Neural cell (in vitro differentiated cells): Measurements from ENCODE around the gene PRRC2B. TPM values are rescaled to one million over a fixed set of nuclear protein-coding genes. Genes with fewer than 3 reads are reported as not detected.

Experiments
- H2AFZ ChIP-seq: fragments of 200-600, 300-800 bp; sonication (generic), shearing (Covaris generic); 2 replicates; pipeline ENCODE4 v1.6.0; 2014; ENCODE audit warnings: low read depth, mild to moderate bottlenecking, antibody characterized with exemption, low read length, moderate library complexity
- H3F3A ChIP-seq: fragments of 200-600 bp; shearing (Covaris generic); 2 replicates; pipeline ENCODE4 v1.6.1; 2016; ENCODE audit warnings: mild to moderate bottlenecking, moderate library complexity, mixed read lengths, antibody characterized with exemption, low read length; ENCODE audit not compliant: insufficient read depth, poor library complexity, severe bottlenecking
- H3K27ac ChIP-seq: fragments of 200-600, 300-800 bp; sonication (generic), shearing (Covaris generic); 2 replicates; pipeline ENCODE4 v1.5.1; 2014; ENCODE audit warnings: mild to moderate bottlenecking, low read length, moderate library complexity
- H3K27me3 ChIP-seq: fragments of 300-800, 200-600 bp; sonication (generic), shearing (Covaris generic); 2 replicates; pipeline ENCODE4 v1.6.0; 2014; ENCODE audit warnings: mild to moderate bottlenecking, low read depth, low read length, moderate library complexity; ENCODE audit not compliant: insufficient read depth
- H3K36me3 ChIP-seq: fragments of 300-800, 200-600 bp; sonication (generic), shearing (Covaris generic); 2 replicates; pipeline ENCODE4 v1.5.1; 2014; ENCODE audit warnings: mild to moderate bottlenecking, antibody characterized with exemption, low read length, moderate library complexity; ENCODE audit not compliant: insufficient read depth
- H3K4me2 ChIP-seq: fragments of 300-800, 200-600 bp; sonication (generic), shearing (Covaris generic); 2 replicates; pipeline ENCODE4 v1.6.0; 2014; ENCODE audit warnings: mild to moderate bottlenecking, low read length
- H3K4me3 ChIP-seq: fragments of 300-800, 200-600 bp; sonication (generic), shearing (Covaris generic); 2 replicates; pipeline ENCODE4 v1.5.1; 2014; ENCODE audit warnings: mild to moderate bottlenecking, low read length, moderate library complexity
- H3K79me2 ChIP-seq: fragments of 200-600 bp; shearing (Covaris generic); replicated peaks from 2 replicates; pipeline ENCODE4 v1.6.0; 2014; ENCODE audit warnings: mild to moderate bottlenecking, low read length, moderate library complexity; ENCODE audit not compliant: insufficient read depth
- H3K9ac ChIP-seq: fragments of 300-800, 200-600 bp; sonication (generic), shearing (Covaris generic); 2 replicates; pipeline ENCODE4 v1.6.1; 2016; ENCODE audit warnings: mild to moderate bottlenecking, low read length, mixed read lengths
- H3K9me2 ChIP-seq: fragments of 200-600 bp; shearing (Covaris generic); 2 replicates; pipeline ENCODE4 v1.6.1; 2016; ENCODE audit warnings: mild to moderate bottlenecking, low read length, mixed read lengths; ENCODE audit not compliant: insufficient read depth
- H3K9me3 ChIP-seq: fragments of 200-600, 300-800 bp; sonication (generic), shearing (Covaris generic); 2 replicates; pipeline ENCODE4 v1.6.1; 2016; ENCODE audit warnings: mild to moderate bottlenecking, mixed run types, low read length, moderate library complexity, mixed read lengths
- H4K20me1 ChIP-seq: fragments of 200-600 bp; shearing (Covaris generic); 2 replicates; pipeline ENCODE4 v1.6.1; 2016; ENCODE audit warnings: mild to moderate bottlenecking, mixed run types; ENCODE audit not compliant: insufficient read depth
- CTCF ChIP-seq: fragments of 450-650 bp; IDR thresholded peaks from 2 replicates; pipeline ENCODE4 v1.5.1; 2014; ENCODE audit warnings: antibody characterized with exemption, mild to moderate bottlenecking, moderate library complexity; ENCODE audit not compliant: poor library complexity, severe bottlenecking
- EP300 ChIP-seq: fragments of 450-650 bp; conservative IDR thresholded peaks from 2 replicates; pipeline ENCODE4 v1.6.1; 2014; ENCODE audit warnings: antibody characterized with exemption, mild to moderate bottlenecking, moderate library complexity; ENCODE audit not compliant: poor library complexity, severe bottlenecking
- EZH2 ChIP-seq: fragments of 200-600, 300-800 bp; shearing (Covaris generic), sonication (generic); IDR thresholded peaks from 2 replicates; pipeline ENCODE4 v1.6.1; 2014; ENCODE audit warnings: antibody characterized with exemption, low read length, borderline replicate concordance, mild to moderate bottlenecking; ENCODE audit not compliant: insufficient read depth, poor library complexity, severe bottlenecking
- MXI1 ChIP-seq: fragments of 450-650 bp; conservative IDR thresholded peaks from 2 replicates; pipeline ENCODE4 v1.6.1; 2014; ENCODE audit warnings: antibody characterized with exemption, mild to moderate bottlenecking; ENCODE audit not compliant: poor library complexity, severe bottlenecking
- POLR2AphosphoS5 ChIP-seq: IDR thresholded peaks from 2 replicates; pipeline ENCODE4 v1.6.1; 2012
- RAD21 ChIP-seq: fragments of 450-650 bp; conservative IDR thresholded peaks from 2 replicates; pipeline ENCODE4 v1.6.1; 2014; ENCODE audit warnings: antibody characterized with exemption, mild to moderate bottlenecking, moderate library complexity
- SMC3 ChIP-seq: fragments of 450-650 bp; conservative IDR thresholded peaks from 2 replicates; pipeline ENCODE4 v1.6.1; 2014; ENCODE audit warnings: antibody characterized with exemption, mild to moderate bottlenecking, moderate library complexity; ENCODE audit not compliant: poor library complexity
- TAF1 ChIP-seq: IDR thresholded peaks from 2 replicates; pipeline ENCODE4 v1.6.1; 2012; ENCODE audit warnings: low read depth
- polyA plus RNA-seq: library from polyadenylated mRNA; depleted of rRNA; stranded (reverse); fragments of >200 nt; gene quantifications from 2 replicates; pipeline ENCODE4 v1.2.3, GENCODE V29; 2014
- TF ChIP-seq, protein P1 (sequence below): IDR thresholded peaks from 2 replicates; pipeline ENCODE4 v1.6.1; 2012; ENCODE audit warnings: borderline replicate concordance

PRRC2B gene
- polyA plus RNA-seq, 1 donor from 2014 or later = 89.5 TPM

- H3K79me2 ChIP-seq = no peaks in the 10 kb centered on the region
- H3K9me3 ChIP-seq = peaks cover 6% of the 10 kb centered on the region
- H4K20me1 ChIP-seq = no peaks in the 10 kb centered on the region
- peaks cover 5% of the 10 kb centered on the region for H3K27me3 ChIP-seq
- H3K9me2 ChIP-seq = no peaks in the 10 kb centered on the region
- H3K4me3 ChIP-seq = no peak overlapping the region
- no peak overlapping the region for H3K4me2 ChIP-seq
- TF ChIP-seq SMC3 = no peak
- no peak for TF ChIP-seq MXI1
- TF ChIP-seq POLR2AphosphoS5 = no peak
- TF ChIP-seq RAD21 = no peak
- TF ChIP-seq EZH2 = no peak
- TF ChIP-seq TAF1 = no peak
- no peak for TF ChIP-seq CTCF
- no peak for TF ChIP-seq EP300
- TF ChIP-seq, protein P1, sequence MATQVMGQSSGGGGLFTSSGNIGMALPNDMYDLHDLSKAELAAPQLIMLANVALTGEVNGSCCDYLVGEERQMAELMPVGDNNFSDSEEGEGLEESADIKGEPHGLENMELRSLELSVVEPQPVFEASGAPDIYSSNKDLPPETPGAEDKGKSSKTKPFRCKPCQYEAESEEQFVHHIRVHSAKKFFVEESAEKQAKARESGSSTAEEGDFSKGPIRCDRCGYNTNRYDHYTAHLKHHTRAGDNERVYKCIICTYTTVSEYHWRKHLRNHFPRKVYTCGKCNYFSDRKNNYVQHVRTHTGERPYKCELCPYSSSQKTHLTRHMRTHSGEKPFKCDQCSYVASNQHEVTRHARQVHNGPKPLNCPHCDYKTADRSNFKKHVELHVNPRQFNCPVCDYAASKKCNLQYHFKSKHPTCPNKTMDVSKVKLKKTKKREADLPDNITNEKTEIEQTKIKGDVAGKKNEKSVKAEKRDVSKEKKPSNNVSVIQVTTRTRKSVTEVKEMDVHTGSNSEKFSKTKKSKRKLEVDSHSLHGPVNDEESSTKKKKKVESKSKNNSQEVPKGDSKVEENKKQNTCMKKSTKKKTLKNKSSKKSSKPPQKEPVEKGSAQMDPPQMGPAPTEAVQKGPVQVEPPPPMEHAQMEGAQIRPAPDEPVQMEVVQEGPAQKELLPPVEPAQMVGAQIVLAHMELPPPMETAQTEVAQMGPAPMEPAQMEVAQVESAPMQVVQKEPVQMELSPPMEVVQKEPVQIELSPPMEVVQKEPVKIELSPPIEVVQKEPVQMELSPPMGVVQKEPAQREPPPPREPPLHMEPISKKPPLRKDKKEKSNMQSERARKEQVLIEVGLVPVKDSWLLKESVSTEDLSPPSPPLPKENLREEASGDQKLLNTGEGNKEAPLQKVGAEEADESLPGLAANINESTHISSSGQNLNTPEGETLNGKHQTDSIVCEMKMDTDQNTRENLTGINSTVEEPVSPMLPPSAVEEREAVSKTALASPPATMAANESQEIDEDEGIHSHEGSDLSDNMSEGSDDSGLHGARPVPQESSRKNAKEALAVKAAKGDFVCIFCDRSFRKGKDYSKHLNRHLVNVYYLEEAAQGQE = no peak
- H3K9ac ChIP-seq = no peak overlapping the region
- no peak overlapping the region for H3K27ac ChIP-seq
- no peak overlapping the region for H2AFZ ChIP-seq
- H3F3A ChIP-seq = no peaks in the 10 kb centered on the region
- H3K36me3 ChIP-seq = no peaks in the 10 kb centered on the region
Measured at GRCh38 chr9:131539223-131539923, 145.5 kb downstream of the PRRC2B start.

DNA sequence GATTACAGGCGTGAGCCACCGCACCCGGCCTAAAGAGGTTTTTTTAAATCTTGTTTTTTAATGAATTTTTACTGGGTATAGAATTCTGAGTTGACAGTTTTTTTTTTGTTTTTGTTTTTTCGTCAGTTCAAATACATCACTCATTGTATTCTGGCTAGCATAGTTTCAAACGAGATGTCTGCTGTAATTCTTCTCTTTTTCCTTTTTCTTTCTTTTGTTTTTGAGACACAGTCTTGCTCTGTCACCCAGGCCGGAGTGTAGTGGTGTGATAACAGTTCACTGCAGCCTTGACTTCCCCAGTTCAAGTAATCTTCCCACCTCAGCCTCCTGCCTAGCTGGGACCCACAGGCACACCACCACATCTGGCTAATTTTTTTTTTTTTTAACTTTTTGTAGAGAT, 149.3 kb downstream of the PRRC2B start:
- no peak overlapping the region for H3K27ac ChIP-seq
- no peaks in the 10 kb centered on the region for H4K20me1 ChIP-seq
- H3K4me3 ChIP-seq = no peak overlapping the region
- peaks cover 11% of the 10 kb centered on the region for H3K9me3 ChIP-seq
- H2AFZ ChIP-seq = no peak overlapping the region
- no peaks in the 10 kb centered on the region for H3K36me3 ChIP-seq
- peaks cover 39% of the 10 kb centered on the region for H3K27me3 ChIP-seq
- no peaks in the 10 kb centered on the region for H3K79me2 ChIP-seq
- H3F3A ChIP-seq = no peaks in the 10 kb centered on the region
- no peaks in the 10 kb centered on the region for H3K9me2 ChIP-seq
- H3K4me2 ChIP-seq = no peak overlapping the region
- TF ChIP-seq EP300 (no peak), SMC3 (no peak), POLR2AphosphoS5 (no peak), MXI1 (no peak), RAD21 (no peak), CTCF (no peak), EZH2 (no peak), TAF1 (no peak)
- TF ChIP-seq, protein P1 = no peak
- H3K9ac ChIP-seq = no peak overlapping the region
